ENCODE measurements around the gene CCDC18. TPM values are rescaled to one million over a fixed set of nuclear protein-coding genes. Genes with fewer than 3 reads are reported as not detected.
"Not testable (repeated sequence)": the region's sequence is repeated elsewhere in the genome, so short reads cannot be mapped to it uniquely, and the experiment has no call there.

CCDC18 gene
- total RNA-seq, 1 donor from 2014 or later, result 16.9 TPM

DNA sequence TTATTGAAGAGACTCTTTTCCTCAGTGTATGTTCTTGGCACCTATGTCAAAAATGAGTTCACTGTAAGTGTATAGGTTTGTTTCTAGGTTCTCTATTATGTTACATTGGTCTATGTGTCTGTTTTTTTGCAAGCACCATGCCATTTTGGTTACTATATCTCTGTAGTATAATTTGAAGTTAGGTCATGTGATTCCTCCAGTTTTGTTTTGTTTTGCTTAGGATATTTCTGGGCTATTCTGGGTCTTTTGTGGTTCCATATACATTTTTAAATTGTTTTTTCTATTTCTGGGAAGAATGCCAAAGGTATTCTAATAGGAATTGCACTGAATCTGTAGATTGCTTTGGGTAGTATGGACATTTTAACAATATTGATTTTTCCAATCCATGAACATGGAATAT lies 13.5 kb upstream of the CCDC18 start:
- Histone ChIP-seq H3K36me3 (ENCODE audit: control insufficient read depth, insufficient read depth, low read length) (no peaks in the 10 kb centered on the region), H3K27me3 (ENCODE audit: control insufficient read depth, insufficient read depth, low read length) (no peaks in the 10 kb centered on the region), H3K4me3 (ENCODE audit: low read depth, low read length) (no peak overlapping the region)
- TF ChIP-seq, protein P1, sequence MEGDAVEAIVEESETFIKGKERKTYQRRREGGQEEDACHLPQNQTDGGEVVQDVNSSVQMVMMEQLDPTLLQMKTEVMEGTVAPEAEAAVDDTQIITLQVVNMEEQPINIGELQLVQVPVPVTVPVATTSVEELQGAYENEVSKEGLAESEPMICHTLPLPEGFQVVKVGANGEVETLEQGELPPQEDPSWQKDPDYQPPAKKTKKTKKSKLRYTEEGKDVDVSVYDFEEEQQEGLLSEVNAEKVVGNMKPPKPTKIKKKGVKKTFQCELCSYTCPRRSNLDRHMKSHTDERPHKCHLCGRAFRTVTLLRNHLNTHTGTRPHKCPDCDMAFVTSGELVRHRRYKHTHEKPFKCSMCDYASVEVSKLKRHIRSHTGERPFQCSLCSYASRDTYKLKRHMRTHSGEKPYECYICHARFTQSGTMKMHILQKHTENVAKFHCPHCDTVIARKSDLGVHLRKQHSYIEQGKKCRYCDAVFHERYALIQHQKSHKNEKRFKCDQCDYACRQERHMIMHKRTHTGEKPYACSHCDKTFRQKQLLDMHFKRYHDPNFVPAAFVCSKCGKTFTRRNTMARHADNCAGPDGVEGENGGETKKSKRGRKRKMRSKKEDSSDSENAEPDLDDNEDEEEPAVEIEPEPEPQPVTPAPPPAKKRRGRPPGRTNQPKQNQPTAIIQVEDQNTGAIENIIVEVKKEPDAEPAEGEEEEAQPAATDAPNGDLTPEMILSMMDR (IDR thresholded peaks at IDR 0.05; ENCODE audit: insufficient read depth, low read length, poor library complexity, severe bottlenecking), result no peak
- DNase-seq (ENCODE audit: low read depth), result no peak

DNA sequence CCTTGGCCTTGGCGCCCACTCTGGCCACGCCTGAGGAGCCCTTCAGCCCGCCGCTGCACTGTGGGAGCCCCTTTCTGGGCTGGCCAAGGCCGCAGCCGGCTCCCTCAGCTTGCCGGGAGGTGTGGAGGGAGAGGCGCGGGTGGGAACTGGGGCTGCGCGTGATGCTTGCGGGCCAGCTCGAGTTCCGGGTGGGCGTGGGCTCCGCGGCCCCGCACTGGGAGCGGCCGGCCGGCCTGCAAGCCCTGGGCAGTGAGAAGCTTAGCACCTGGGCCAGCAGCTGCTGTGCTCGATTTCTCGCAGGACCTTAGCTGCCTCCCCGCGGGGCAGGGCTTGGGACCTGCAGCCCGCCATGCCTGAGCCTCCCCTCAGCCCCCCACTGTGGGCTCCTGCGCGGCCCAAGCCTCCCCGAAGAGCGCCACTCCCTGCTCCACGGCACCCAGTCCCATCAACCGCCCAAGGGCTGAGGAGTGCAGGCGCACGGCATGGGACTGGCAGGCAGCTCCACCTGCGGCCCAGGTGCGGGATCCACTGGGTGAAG lies 10.3 kb upstream of the CCDC18 start:
- H3K4me3 ChIP-seq (ENCODE audit: low read depth, low read length); H3K36me3 ChIP-seq (ENCODE audit: control insufficient read depth, insufficient read depth, low read length); H3K27me3 ChIP-seq (ENCODE audit: control insufficient read depth, insufficient read depth, low read length); DNase-seq (ENCODE audit: low read depth): not testable (repeated sequence)

DNA sequence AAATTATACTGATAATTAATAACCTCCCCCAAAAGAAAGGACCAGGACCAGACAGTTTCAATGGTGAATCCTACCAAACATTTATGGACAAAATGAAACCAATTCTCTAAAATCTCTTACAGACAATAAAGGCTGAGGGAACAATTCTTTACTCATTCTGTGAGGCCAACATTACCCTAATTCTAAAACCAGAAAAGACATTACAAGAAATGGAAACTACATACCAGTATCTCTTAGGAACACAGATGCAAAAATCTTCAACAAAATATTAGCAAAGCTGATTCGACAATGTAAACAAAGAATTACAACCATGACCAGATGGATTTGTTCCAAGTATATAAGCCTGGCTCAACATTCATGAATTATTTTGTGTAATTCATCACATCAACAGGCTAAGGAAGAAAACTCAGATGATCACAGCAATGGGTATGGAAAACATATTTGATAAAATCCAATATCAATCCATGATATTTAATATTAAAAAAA lies 8.9 kb upstream of the CCDC18 start:
- H3K36me3 ChIP-seq (ENCODE audit: control insufficient read depth, insufficient read depth, low read length), result no peaks in the 10 kb centered on the region
- TF ChIP-seq, protein P1 (IDR thresholded peaks at IDR 0.05; ENCODE audit: insufficient read depth, low read length, poor library complexity, severe bottlenecking), result no peak
- H3K27me3 ChIP-seq (ENCODE audit: control insufficient read depth, insufficient read depth, low read length), result no peaks in the 10 kb centered on the region
- DNase-seq (ENCODE audit: low read depth), result no peak
- H3K4me3 ChIP-seq (ENCODE audit: low read depth, low read length), result no peak overlapping the region

DNA sequence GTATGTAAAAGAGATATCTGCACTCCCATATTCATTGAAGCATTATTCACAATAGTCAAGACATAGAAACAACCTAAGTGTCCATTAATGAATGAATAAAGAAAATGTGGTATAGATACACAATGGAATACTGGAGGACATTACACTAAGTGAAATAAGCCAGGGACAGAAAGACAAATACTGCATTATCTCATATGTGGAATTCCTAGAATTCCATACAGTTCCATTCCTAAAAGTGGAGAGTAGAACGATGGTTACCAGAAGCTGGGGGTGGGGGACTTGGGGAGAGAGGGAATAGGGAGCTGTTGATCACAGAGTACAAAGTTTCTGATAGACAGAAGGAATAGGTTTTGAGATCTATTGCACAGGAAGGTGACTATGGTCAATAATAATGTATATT lies 7.7 kb upstream of the CCDC18 start:
- Histone ChIP-seq H3K4me3 (ENCODE audit: low read depth, low read length) (no peak overlapping the region), H3K27me3 (ENCODE audit: control insufficient read depth, insufficient read depth, low read length) (no peaks in the 10 kb centered on the region), H3K36me3 (ENCODE audit: control insufficient read depth, insufficient read depth, low read length) (no peaks in the 10 kb centered on the region)
- TF ChIP-seq, protein P1 (IDR thresholded peaks at IDR 0.05; ENCODE audit: insufficient read depth, low read length, poor library complexity, severe bottlenecking), result no peak
- DNase-seq (ENCODE audit: low read depth), result no peak

DNA sequence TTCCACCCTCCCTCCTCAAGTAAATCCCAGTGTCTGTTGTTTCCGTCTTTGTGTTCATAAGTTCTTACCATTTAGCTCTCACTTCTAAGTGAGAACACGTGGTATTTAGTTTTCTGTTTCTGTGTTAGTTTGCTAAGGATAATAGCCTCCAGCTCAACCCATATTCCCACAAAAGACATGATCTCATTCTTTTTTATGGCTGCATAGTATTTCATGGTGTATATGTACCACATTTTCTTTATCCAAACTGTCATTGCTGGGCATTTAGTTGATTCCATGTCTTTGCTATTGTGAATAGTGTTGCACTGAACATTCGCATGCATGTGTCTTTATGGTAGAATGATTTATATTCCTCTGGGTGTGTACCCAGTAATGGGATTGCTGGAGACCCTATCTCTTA lies 5.9 kb upstream of the CCDC18 start:
- H3K4me3 ChIP-seq (ENCODE audit: low read depth, low read length); DNase-seq (ENCODE audit: low read depth); H3K27me3 ChIP-seq (ENCODE audit: control insufficient read depth, insufficient read depth, low read length); H3K36me3 ChIP-seq (ENCODE audit: control insufficient read depth, insufficient read depth, low read length): not testable (repeated sequence)

DNA sequence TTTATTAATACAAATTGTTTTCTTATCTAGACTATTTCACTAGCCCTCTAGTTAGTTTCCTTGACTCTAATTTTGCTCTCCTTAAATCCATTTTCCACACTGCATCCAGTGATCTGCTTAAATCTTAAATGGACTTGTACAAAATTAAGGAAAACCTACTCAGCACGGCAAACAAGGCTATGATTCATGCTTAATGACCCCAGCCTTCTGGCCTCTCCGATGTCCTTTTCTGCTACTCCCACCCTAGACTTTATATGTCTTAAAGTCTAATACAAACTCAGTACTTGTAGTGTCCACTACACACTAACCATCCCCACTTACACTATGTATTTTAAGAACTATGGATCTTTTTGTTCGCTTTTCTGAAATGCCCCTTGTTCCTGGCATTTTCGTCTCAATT lies 2.5 kb upstream of the CCDC18 start:
- Histone ChIP-seq H3K4me3 (ENCODE audit: low read depth, low read length) (peak overlapping the region; percentile 64), H3K36me3 (ENCODE audit: control insufficient read depth, insufficient read depth, low read length) (no peaks in the 10 kb centered on the region), H3K27me3 (ENCODE audit: control insufficient read depth, insufficient read depth, low read length) (no peaks in the 10 kb centered on the region)
- TF ChIP-seq, protein P1 (IDR thresholded peaks at IDR 0.05; ENCODE audit: insufficient read depth, low read length, poor library complexity, severe bottlenecking), result no peak
- DNase-seq (ENCODE audit: low read depth), result no peak

DNA sequence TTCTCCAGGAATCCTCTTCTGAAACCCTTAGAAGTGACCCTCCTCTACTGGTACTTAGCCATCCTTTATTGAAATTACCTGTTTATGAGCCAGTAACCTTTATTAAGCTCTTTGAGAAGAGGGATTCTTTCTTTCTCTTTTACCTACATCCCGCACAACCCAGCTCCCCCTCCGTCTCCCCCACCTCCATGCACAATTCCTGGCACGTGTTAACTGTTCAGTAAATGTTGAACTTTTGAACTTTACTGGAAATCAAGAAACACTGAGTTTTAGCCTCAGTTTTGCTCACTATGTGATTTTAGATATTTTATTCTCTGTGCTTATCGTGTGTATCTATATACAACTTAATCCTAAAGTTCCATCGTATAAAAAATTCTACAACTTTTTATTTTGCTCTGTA lies 2.1 kb upstream of the CCDC18 start:
- TF ChIP-seq, protein P1 (IDR thresholded peaks at IDR 0.05; ENCODE audit: insufficient read depth, low read length, poor library complexity, severe bottlenecking), result no peak
- Histone ChIP-seq H3K27me3 (ENCODE audit: control insufficient read depth, insufficient read depth, low read length) (no peaks in the 10 kb centered on the region), H3K4me3 (ENCODE audit: low read depth, low read length) (peak overlapping the region; percentile 64), H3K36me3 (ENCODE audit: control insufficient read depth, insufficient read depth, low read length) (no peaks in the 10 kb centered on the region)
- no peak for DNase-seq (ENCODE audit: low read depth)
